NT2/D1 (cell line): ENCODE data around the gene AIFM1.

ENCODE experiments used
- DNase-seq: peaks from one replicate; pipeline ENCODE4 v3.0.0-alpha.2; 2011; ENCODE audit warnings: low read depth, low spot score
- H3K27me3 ChIP-seq: 2 replicates; pipeline ENCODE4 v1.6.0; 2011; ENCODE audit warnings: mild to moderate bottlenecking; ENCODE audit not compliant: insufficient read length, insufficient read depth
- H3K36me3 ChIP-seq: 2 replicates; pipeline ENCODE4 v1.6.1; 2011; ENCODE audit warnings: mild to moderate bottlenecking, low read length, mixed read lengths; ENCODE audit not compliant: insufficient read depth, insufficient read length
- H3K4me1 ChIP-seq: 2 replicates; pipeline ENCODE4 v1.5.1; 2011; ENCODE audit not compliant: insufficient read depth, insufficient read length
- H3K4me3 ChIP-seq: 2 replicates; pipeline ENCODE4 v1.5.1; 2011; ENCODE audit warnings: low read depth; ENCODE audit not compliant: insufficient read length
- H3K9ac ChIP-seq: 2 replicates; pipeline ENCODE4 v1.6.0; 2011; ENCODE audit warnings: low read depth; ENCODE audit not compliant: insufficient read length
- H3K9me3 ChIP-seq: 2 replicates; pipeline ENCODE4 v1.5.1; 2011; ENCODE audit warnings: mild to moderate bottlenecking, low read length; ENCODE audit not compliant: insufficient read depth
- SUZ12 ChIP-seq: IDR thresholded peaks from 2 replicates; pipeline ENCODE4 v1.6.1; 2011; ENCODE audit not compliant: insufficient read length, insufficient read depth; ENCODE audit errors: extremely low read depth
- YY1 ChIP-seq: IDR thresholded peaks from 2 replicates; pipeline ENCODE4 v1.6.1; 2011; ENCODE audit not compliant: insufficient read length, insufficient read depth
- ZNF274 ChIP-seq: IDR thresholded peaks from 2 replicates; pipeline ENCODE4 v1.6.1; 2011; ENCODE audit warnings: mild to moderate bottlenecking, low read depth, low read length

Gene AIFM1

DNA sequence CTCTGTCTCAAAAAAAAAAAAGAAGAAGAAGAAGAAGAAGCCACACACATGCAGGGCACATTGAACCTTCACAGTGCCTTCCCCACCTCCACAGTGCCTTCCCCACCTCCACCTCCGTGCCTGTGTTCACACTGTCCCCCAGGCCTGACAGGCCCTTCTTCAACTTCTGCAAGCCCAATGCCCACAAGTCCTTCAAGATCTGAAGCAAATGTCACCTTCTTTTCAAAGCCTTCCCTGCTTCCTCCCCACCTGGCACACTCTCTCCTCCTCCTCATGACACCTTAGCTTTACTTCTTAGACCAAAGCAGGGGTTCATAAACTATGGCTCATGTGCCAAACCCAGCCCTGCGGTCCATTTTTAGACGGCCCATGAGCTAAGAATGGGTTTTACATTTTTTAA is 75.3 kb downstream of the AIFM1 start:
- no peaks in the 10 kb centered on the region for H3K27me3 ChIP-seq
- TF ChIP-seq ZNF274 (no peak), SUZ12 (no peak), YY1 (no peak)
- DNase-seq = no peak
- H3K9me3 ChIP-seq = no peaks in the 10 kb centered on the region
- H3K4me1 ChIP-seq = peaks cover 4% of the 10 kb centered on the region
- H3K9ac ChIP-seq = no peak overlapping the region
- H3K36me3 ChIP-seq = no peaks in the 10 kb centered on the region
- no peak overlapping the region for H3K4me3 ChIP-seq

DNA sequence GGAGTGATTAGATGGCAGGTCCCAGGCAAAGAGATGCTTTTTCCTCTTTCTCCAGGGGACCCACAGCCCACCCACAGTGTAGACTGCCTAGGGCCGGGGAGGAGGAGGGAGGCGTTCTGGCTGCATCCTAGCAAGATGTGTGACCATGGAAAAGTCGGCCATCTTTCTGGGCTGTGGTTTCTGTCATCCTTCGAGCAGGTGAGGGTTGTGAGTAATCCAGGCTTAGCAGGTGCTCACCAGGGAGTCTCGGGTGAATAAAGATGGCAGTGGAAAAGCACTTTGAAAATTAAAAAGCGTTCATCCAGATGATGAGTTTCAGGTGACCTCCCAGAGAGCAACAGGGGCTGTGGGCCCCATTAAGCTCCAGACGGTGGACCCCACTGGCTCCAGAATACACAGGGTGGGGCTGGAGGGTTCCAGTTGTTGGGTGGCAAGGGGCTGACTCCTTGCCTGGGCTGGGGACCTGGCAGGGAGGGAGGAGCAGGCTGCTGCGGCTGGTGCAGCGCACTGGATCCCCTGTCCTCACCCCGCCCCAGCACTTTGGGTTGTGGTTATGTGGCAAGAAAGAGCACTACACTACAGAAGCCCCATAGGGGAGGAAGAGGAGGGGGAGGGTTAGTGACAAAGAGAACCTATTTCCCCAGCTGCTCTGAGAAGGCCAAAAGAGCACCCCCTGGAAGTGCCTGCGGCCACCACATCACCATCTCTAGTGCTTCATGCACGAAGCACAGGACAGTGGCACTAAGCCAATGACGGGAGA is 79.0 kb downstream of the AIFM1 start:
- TF ChIP-seq SUZ12 (no peak), YY1 (no peak)
- H3K9ac ChIP-seq = no peak overlapping the region
- H3K9me3 ChIP-seq = no peaks in the 10 kb centered on the region
- no peaks in the 10 kb centered on the region for H3K36me3 ChIP-seq
- no peak for DNase-seq
- peaks cover 6% of the 10 kb centered on the region for H3K4me1 ChIP-seq
- H3K4me3 ChIP-seq = no peak overlapping the region
- H3K27me3 ChIP-seq = no peaks in the 10 kb centered on the region

DNA sequence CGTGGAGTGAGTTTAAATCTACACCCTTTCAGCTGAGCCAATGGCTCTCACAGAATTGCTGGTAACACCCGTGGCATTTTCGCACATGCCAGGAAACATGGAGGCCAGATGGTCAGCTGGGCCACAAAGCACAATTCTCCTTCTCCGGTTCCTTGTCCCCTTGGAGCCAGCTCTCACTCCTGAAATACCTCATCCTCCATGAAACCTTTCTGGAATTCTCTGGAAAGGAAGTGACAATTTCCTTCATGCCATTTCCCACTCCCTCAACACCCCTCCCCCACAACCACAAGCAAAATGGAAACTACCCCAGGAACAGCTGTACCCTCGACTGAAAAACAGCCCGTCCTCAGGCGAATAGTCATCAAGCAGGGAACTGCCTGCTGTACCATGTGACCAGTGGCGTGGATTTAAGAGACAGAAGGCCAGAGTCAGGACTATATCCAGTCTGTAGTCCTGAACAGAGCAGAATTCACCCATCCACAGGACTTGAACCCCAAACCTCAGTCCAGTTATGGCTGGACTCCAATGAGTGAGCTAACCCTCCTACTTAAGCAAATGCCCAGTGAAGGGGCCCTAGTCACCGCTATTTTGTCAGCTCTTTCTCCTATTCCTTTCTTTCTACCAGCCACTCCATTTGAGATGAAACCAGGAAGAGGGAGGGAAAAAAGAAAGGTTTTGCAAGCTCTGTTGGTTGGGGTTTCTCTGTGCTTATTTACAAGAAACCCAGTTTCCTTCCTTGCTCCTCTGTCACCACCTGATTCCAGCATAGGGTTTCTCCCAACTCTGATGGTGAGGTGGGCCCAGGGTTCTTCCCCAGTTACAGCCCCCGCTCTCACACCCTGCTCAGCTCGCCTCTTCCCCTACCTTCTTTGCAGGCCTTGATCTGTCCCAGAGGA is 79.8 kb downstream of the AIFM1 start:
- Histone ChIP-seq H3K4me3 (no peak overlapping the region), H3K36me3 (peaks cover 6% of the 10 kb centered on the region), H3K9me3 (no peaks in the 10 kb centered on the region), H3K27me3 (no peaks in the 10 kb centered on the region), H3K4me1 (peaks cover 6% of the 10 kb centered on the region), H3K9ac (no peak overlapping the region)
- TF ChIP-seq YY1 (no peak), SUZ12 (no peak), ZNF274 (no peak)
- DNase-seq = no peak

DNA sequence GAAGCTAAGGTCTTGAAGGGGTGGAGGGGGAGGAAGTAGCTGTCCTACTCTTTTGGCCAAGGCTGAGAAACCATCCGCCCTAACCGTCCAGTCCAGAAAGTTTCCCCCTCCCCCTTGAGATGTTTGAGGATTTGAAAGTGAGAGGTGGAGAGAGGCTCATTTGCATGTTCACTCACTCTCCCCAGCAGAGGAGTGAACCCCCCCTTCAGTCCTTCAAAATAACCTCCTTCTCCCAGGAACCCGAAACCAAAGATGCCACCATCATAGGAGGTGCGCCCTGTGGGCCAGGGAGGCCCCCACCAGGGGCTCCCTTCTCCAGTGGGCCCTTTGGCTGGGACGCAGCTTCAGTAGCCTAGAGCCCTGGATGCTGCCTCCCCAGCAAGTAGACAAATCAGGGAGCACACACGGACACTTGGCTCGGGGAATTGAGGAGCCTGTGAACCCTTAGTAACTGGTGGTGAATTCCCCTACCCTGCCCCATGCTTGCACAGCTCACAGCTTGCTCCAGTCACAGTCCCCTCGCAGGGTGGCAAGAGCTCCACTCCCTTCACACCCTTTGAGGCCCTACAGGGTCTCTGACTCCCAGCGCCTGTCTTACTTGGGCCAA is 80.9 kb downstream of the AIFM1 start:
- DNase-seq = no peak
- no peak for TF ChIP-seq SUZ12
- TF ChIP-seq YY1 = no peak
- TF ChIP-seq ZNF274 = no peak
- Histone ChIP-seq H3K4me1 (peaks cover 6% of the 10 kb centered on the region), H3K27me3 (no peaks in the 10 kb centered on the region), H3K9me3 (no peaks in the 10 kb centered on the region), H3K36me3 (peaks cover 12% of the 10 kb centered on the region), H3K9ac (no peak overlapping the region), H3K4me3 (no peak overlapping the region)

DNA sequence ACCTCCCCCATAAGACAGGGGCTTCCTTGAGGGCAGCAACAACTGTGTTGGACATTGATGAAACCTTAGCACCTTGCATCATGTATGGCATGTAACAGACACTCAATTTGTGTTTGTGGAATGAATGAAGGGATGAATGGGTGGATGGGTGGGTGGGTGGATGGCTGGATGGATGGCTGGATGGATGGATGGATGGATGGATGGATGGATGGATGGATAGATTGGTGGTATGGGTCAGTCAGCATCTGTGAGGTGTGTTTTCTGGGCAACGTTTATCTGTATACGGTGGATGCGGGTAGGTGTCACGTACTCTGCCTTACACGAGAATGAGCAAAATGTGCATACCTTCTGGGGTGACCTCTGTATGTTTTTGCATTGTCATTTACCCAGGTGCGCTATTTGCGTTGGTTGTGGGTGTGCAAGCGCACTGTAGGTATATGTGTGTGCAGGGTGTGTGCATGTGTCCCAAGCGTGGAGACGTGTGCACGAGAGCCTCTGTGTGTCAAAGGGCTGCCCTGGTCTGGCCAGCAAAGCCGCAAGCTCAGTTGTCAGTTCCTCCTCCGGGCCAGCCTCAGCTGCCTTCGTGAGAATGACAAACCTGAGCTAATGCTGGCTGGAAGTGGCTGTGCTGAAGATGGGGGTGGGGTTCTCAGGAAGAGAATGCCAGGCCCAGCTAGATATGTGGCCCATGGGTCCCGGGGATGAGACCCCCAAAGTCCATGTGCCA is 81.8 kb downstream of the AIFM1 start:
- H3K4me3 ChIP-seq = no peak overlapping the region
- H3K9me3 ChIP-seq = no peaks in the 10 kb centered on the region
- peaks cover 6% of the 10 kb centered on the region for H3K4me1 ChIP-seq
- no peaks in the 10 kb centered on the region for H3K27me3 ChIP-seq
- TF ChIP-seq SUZ12 = no peak
- no peak for TF ChIP-seq ZNF274
- TF ChIP-seq YY1 = no peak
- H3K9ac ChIP-seq = peak overlapping the region; percentile 21
- DNase-seq = no peak
- peaks cover 12% of the 10 kb centered on the region for H3K36me3 ChIP-seq

DNA sequence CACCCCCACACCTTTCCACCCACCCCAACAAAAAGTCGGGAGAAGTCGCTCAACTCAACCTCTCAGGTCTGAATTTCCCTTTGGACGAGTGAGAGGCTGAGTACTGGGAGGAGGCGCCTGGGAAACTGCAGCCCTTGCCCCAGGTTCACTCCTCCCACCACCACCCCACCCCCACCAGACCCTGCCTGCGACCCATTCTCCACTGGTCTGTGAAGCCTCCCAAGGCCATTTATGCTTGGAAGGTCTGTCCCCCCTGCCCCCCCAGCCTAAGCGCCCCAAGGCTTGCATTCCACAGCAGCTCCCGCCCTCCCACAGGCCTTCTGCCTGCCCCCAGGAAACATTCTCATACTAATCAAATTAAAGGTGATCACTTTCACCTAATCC is 82.5 kb downstream of the AIFM1 start:
- no peak overlapping the region for H3K9ac ChIP-seq
- no peak overlapping the region for H3K4me3 ChIP-seq
- peaks cover 12% of the 10 kb centered on the region for H3K36me3 ChIP-seq
- no peaks in the 10 kb centered on the region for H3K27me3 ChIP-seq
- TF ChIP-seq SUZ12 (no peak), ZNF274 (no peak), YY1 (no peak)
- H3K9me3 ChIP-seq = no peaks in the 10 kb centered on the region
- H3K4me1 ChIP-seq = peaks cover 6% of the 10 kb centered on the region
- no peak for DNase-seq
